ENCODE results near the gene RBM4.

GRCh38 chr11:66686801-66687750 lies 48.6 kb downstream of the RBM4 start:
- no peak for TF ChIP-seq CTCF (IDR thresholded peaks at IDR 0.05; ENCODE audit: borderline replicate concordance, extremely low read depth, low read length, poor library complexity, severe bottlenecking)
- no peak for TF ChIP-seq EZH2 (IDR thresholded peaks at IDR 0.05; ENCODE audit: borderline replicate concordance, low read depth, low read length, severe bottlenecking)

Data from DND-41 (cell line).